HepG2 (cell line): Measurements from ENCODE around the gene APIP. TPM values are rescaled to one million over a fixed set of nuclear protein-coding genes. Genes with fewer than 3 reads are reported as not detected.
A peak's percentile ranks its signal among the peaks of the same experiment; 100 is the strongest.

Experiments
- DNMT1 ChIP-seq: sonication (generic); formaldehyde crosslinking; IDR thresholded peaks from 2 replicates; pipeline ENCODE4 v1.5.1; 2020; ENCODE audit warnings: mild to moderate bottlenecking, missing genetic modification reagents
- ESRRA ChIP-seq: sonication (generic); formaldehyde crosslinking; IDR thresholded peaks from 2 replicates; pipeline ENCODE4 v1.5.1; 2020; ENCODE audit warnings: mild to moderate bottlenecking, low read depth, missing genetic modification reagents
- HOXA9 ChIP-seq: sonication (generic); formaldehyde crosslinking; IDR thresholded peaks from 2 replicates; pipeline ENCODE4 v1.8.1; 2022; ENCODE audit warnings: missing genetic modification reagents, mild to moderate bottlenecking, moderate library complexity, borderline replicate concordance
- JARID2 ChIP-seq: sonication (generic); formaldehyde crosslinking; IDR thresholded peaks from 2 replicates; pipeline ENCODE4 v1.8.1; 2023; ENCODE audit warnings: missing genetic modification reagents, inconsistent platforms; ENCODE audit not compliant: insufficient replicate concordance
- PITX1 ChIP-seq: sonication (generic); formaldehyde crosslinking; IDR thresholded peaks from 2 replicates; pipeline ENCODE4 v1.5.1; 2020; ENCODE audit warnings: mild to moderate bottlenecking, missing genetic modification reagents
- TIGD3 ChIP-seq: sonication (generic); formaldehyde crosslinking; IDR thresholded peaks from 2 replicates; pipeline ENCODE4 v1.5.1; 2020; ENCODE audit warnings: mild to moderate bottlenecking, missing genetic modification reagents, borderline replicate concordance
- USF2 ChIP-seq, 2 experiments: sonication (generic) in 1 of 2; formaldehyde crosslinking in 1 of 2; IDR thresholded peaks; 2 replicates each; pipeline versions ENCODE4 v1.5.1 to v1.6.1; 2011 to 2020; ENCODE audit warnings: borderline replicate concordance in 1 of 2, low read depth in 1 of 2, low read length in 1 of 2, mild to moderate bottlenecking in 1 of 2, missing genetic modification reagents in 1 of 2, moderate library complexity in 1 of 2
- ZEB1 ChIP-seq: IDR thresholded peaks from 2 replicates; pipeline ENCODE4 v1.6.1; 2012; ENCODE audit warnings: mild to moderate bottlenecking, low read depth, inconsistent platforms; ENCODE audit not compliant: insufficient replicate concordance
- ZNF224 ChIP-seq: sonication (generic); formaldehyde crosslinking; IDR thresholded peaks from 2 replicates; pipeline ENCODE4 v1.5.0; 2020; ENCODE audit warnings: mild to moderate bottlenecking, missing genetic modification reagents
- ZNF260 ChIP-seq: sonication (generic); formaldehyde crosslinking; IDR thresholded peaks from 2 replicates; pipeline ENCODE4 v1.4.0; 2020; ENCODE audit warnings: missing genetic modification reagents, low read depth, mild to moderate bottlenecking, borderline replicate concordance
- ZNF335 ChIP-seq: sonication (generic); formaldehyde crosslinking; IDR thresholded peaks from 2 replicates; pipeline ENCODE4 v1.4.0; 2020; ENCODE audit warnings: missing genetic modification reagents
- ZNF382 ChIP-seq: sonication (generic); formaldehyde crosslinking; IDR thresholded peaks from 2 replicates; pipeline ENCODE4 v1.5.0; 2020; ENCODE audit warnings: missing genetic modification reagents, mild to moderate bottlenecking, borderline replicate concordance
- ZNF616 ChIP-seq: sonication (generic); formaldehyde crosslinking; IDR thresholded peaks from 2 replicates; pipeline ENCODE4 v1.5.0; 2020; ENCODE audit warnings: low read depth, mild to moderate bottlenecking, missing genetic modification reagents
- ZNF646 ChIP-seq: sonication (generic); formaldehyde crosslinking; IDR thresholded peaks from 2 replicates; pipeline ENCODE4 v1.9.0; 2021; ENCODE audit warnings: mild to moderate bottlenecking, missing genetic modification reagents
- ZNF720 ChIP-seq: sonication (generic); formaldehyde crosslinking; IDR thresholded peaks from 2 replicates; pipeline ENCODE4 v1.4.0; 2020; ENCODE audit warnings: missing genetic modification reagents
- ZNF724P ChIP-seq: sonication (generic); formaldehyde crosslinking; IDR thresholded peaks from 2 replicates; pipeline ENCODE4 v1.8.0; 2022; ENCODE audit warnings: missing genetic modification reagents, borderline replicate concordance
- ZSCAN22 ChIP-seq: sonication (generic); formaldehyde crosslinking; IDR thresholded peaks from 2 replicates; pipeline ENCODE4 v1.4.0; 2020; ENCODE audit warnings: mild to moderate bottlenecking, missing genetic modification reagents
- polyA plus RNA-seq, 8 experiments: library from polyadenylated mRNA; depleted of rRNA in 3 of 8; stranded (reverse) in 7 of 8; unstranded in 1 of 8; fragments of >200 nt; fragmentation: Illumina TruSeq in 4 of 8; extraction: Trizol in 4 of 8; gene quantifications; 2 replicates each; pipeline versions ENCODE4 v1.2.1 to v1.2.3, GENCODE V29; 2011 to 2016; ENCODE audit warnings: low read depth in 4 of 8, missing spikeins in 1 of 8, mixed read lengths in 1 of 8; ENCODE audit not compliant: insufficient read depth in 1 of 8
- total RNA-seq, 5 experiments: library from RNA; depleted of rRNA; stranded (reverse); fragments of >200 nt; fragmentation: Illumina TruSeq; extraction: Trizol; gene quantifications; 2 replicates each; pipeline ENCODE4 v1.2.3, GENCODE V29; 2016; ENCODE audit warnings: low read depth in 1 of 5

Gene APIP
- total and polyA plus RNA-seq, 2 of the 13 experiments (the other 11 are each of a cell fraction or from before 2014, with no cell fraction given) = 16.9 to 31.0 TPM

GRCh38 chr11:34916015-34916842 is at the start of gene APIP, which contains the start of gene PDHX (continued):
- TF ChIP-seq ZNF646 (CRISPR knock-in tag) = 0 out of 2 replicates have a peak, but pooled peaks have one; percentile 33
- no peak for TF ChIP-seq USF2 (IDR thresholded peaks at IDR 0.05; ENCODE audit: low read depth, low read length)
- TF ChIP-seq USF2 (CRISPR knock-in tag; IDR thresholded peaks at IDR 0.05; ENCODE audit: borderline replicate concordance) = no peak; the same call in 1 of the 2 replicates
- TF ChIP-seq ZNF382 (CRISPR knock-in tag) = no peak
- 0 out of 2 replicates have a peak, but pooled peaks have one; percentile 40 for TF ChIP-seq HOXA9 (CRISPR knock-in tag)
- peak; percentile 68 for TF ChIP-seq ZEB1
- TF ChIP-seq ZNF224 (CRISPR knock-in tag) = no peak; the same call in 1 of the 2 replicates
- 0 out of 2 replicates have a peak, but pooled peaks have one; percentile 30 for TF ChIP-seq ZSCAN22
- peak; percentile 40; the same call in 1 of the 2 replicates for TF ChIP-seq ESRRA
- no peak for TF ChIP-seq ZNF720 (CRISPR knock-in tag)
- TF ChIP-seq ZNF724P = 0 out of 2 replicates have a peak, but pooled peaks have one; percentile 6
- no peak for TF ChIP-seq ZNF260
- no peak; the same call in 1 of the 2 replicates for TF ChIP-seq TIGD3
- TF ChIP-seq ZNF335 (CRISPR knock-in tag) = peak; percentile 99
- TF ChIP-seq DNMT1 (CRISPR knock-in tag) = no peak
- TF ChIP-seq ZNF616 (CRISPR knock-in tag) = no peak; the same call in 1 of the 2 replicates
- TF ChIP-seq JARID2 = peak; percentile 29
- TF ChIP-seq PITX1 (CRISPR knock-in tag) = peak; percentile 0; the same call in 1 of the 2 replicates
